Thymus (tissue), 11 donors: ENCODE data around the gene CAMK2N2. TPM values are rescaled to one million over a fixed set of nuclear protein-coding genes. Genes with fewer than 3 reads are reported as not detected.

ENCODE experiments used
- DNase-seq, 9 donors: peaks; one replicate each; pipeline ENCODE4 v3.0.0-alpha.2; 2013; ENCODE audit warnings: low spot score in 9 of 9, low read depth in 6 of 9, missing footprints in 1 of 9
- H3K27ac ChIP-seq, 2 donors: one replicate each; pipeline ENCODE4 v1.5.1; 2013; ENCODE audit warnings: control low read depth in 1 of 2, low read depth in 1 of 2, low read length in 1 of 2, mild to moderate bottlenecking in 1 of 2, moderate library complexity in 1 of 2
- H3K27me3 ChIP-seq, 2 donors: one replicate each; pipeline ENCODE4 v1.5.1; 2013; ENCODE audit warnings: low read length in 1 of 2; ENCODE audit not compliant: control insufficient read depth in 2 of 2, insufficient read depth in 1 of 2
- H3K36me3 ChIP-seq, 2 donors: one replicate each; pipeline ENCODE4 v1.5.1; 2013; ENCODE audit warnings: low read length in 1 of 2, mild to moderate bottlenecking in 1 of 2, moderate library complexity in 1 of 2; ENCODE audit not compliant: control insufficient read depth in 2 of 2, insufficient read depth in 2 of 2
- H3K4me1 ChIP-seq, 2 donors: one replicate each; pipeline ENCODE4 v1.5.1; 2013; ENCODE audit warnings: low read length in 2 of 2; ENCODE audit not compliant: control insufficient read depth in 2 of 2, insufficient read depth in 2 of 2
- H3K4me3 ChIP-seq, 2 donors: one replicate each; pipeline ENCODE4 v1.5.1; 2013; ENCODE audit warnings: low read length in 2 of 2, control low read depth in 1 of 2, mild to moderate bottlenecking in 1 of 2
- H3K9me3 ChIP-seq, 2 donors: one replicate each; pipeline ENCODE4 v1.5.1; 2013; ENCODE audit warnings: low read length in 1 of 2, mild to moderate bottlenecking in 1 of 2; ENCODE audit not compliant: control insufficient read depth in 2 of 2, insufficient read depth in 1 of 2
- WGBS: extraction: QIAGEN DNeasy Blood & Tissue Kit; methylation state at CpG from one replicate; pipeline ENCODE4 v1.1.7; 2013; 5-methylcytosine and 5-hydroxymethylcytosine counted together
- polyA plus RNA-seq: library from polyadenylated mRNA; stranded (reverse); fragments of 200-250 nt; gene quantifications from one replicate; pipeline ENCODE4 v1.2.3, GENCODE V29; 2013
- total RNA-seq: library from RNA; stranded (reverse); fragments of 120-200 nt; gene quantifications from one replicate; pipeline ENCODE4 v1.2.4, GENCODE V29; 2013
- donor health status: healthy.

The CAMK2N2 gene
- total and polyA plus RNA-seq, 2 donors = 0.14 TPM; not detected in 1

DNA sequence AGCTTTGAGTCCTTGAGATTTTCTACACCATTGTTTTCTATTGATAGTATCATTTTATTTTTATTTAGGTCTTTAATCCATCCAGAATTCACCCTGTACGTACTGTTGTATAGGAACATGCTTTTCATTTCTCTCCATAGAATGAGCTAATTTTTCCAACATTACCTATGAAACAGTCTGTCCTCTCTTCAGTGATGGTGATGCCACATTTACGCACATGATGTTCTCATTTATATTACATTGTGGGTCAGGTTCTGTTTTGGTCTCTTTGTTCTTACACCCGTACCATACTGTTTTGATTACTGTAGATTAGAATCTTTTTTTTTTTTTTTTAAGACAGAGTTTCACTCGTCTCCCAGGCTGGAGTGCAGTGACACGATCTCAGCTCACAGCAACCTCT is 49.6 kb downstream of the CAMK2N2 start:
- Histone ChIP-seq H3K36me3 (no peaks in the 10 kb centered on the region), H3K4me3 (no peak overlapping the region), H3K27me3 (peaks cover 0 to 10% of the 10 kb centered on the region in 2 donors), H3K4me1 (no peaks in the 10 kb centered on the region), H3K9me3 (no peaks in the 10 kb centered on the region), H3K27ac (no peak overlapping the region)
- WGBS = 88% methylated on average over 5 of the region's 5 CpGs
- DNase-seq = no peak

DNA sequence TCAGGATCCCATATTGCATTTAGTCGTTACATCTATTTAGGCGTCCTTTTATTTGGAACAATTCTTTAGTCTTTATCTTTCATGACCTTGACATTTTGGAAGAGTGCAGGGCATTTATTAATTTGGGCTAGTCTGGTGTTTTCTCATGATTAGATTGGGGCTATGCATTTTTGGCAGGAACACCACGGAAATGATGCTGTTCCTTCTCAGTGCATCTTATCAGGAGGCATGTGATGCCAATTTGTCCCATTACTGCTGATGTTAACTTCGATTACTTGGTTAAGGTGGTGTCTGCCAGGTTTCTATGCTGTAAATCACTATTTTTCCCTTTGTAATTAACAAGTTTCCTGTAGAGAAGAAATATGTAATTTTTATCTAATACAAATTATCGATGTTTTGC is 50.1 kb downstream of the CAMK2N2 start:
- Histone ChIP-seq H3K36me3 (no peaks in the 10 kb centered on the region), H3K27me3 (peaks cover 0 to 13% of the 10 kb centered on the region in 2 donors), H3K4me1 (no peaks in the 10 kb centered on the region), H3K27ac (no peak overlapping the region), H3K4me3 (no peak overlapping the region), H3K9me3 (no peaks in the 10 kb centered on the region)
- DNase-seq = no peak
- WGBS = 92% methylated on average over 5 of the region's 5 CpGs

Other genes with a start within 250 kb of the CAMK2N2 start
- gene ABCC5, start 243.7 kb downstream of the CAMK2N2 start, total RNA-seq = 13.8 TPM
- 33.2 TPM for gene ABCC5, start 243.7 kb downstream of the CAMK2N2 start, polyA plus RNA-seq
- not detected for gene HTR3D, start 229.8 kb downstream of the CAMK2N2 start, total RNA-seq
- gene HTR3D, start 229.8 kb downstream of the CAMK2N2 start, polyA plus RNA-seq = not detected
- gene HTR3C, start 208.5 kb downstream of the CAMK2N2 start, total RNA-seq = not detected
- gene HTR3C, start 208.5 kb downstream of the CAMK2N2 start, polyA plus RNA-seq = 0.11 TPM
- not detected for gene HTR3E, start 164.5 kb downstream of the CAMK2N2 start, total RNA-seq
- 0.05 TPM for gene HTR3E, start 164.5 kb downstream of the CAMK2N2 start, polyA plus RNA-seq
- 32.2 TPM for gene EIF2B5, start 126.2 kb downstream of the CAMK2N2 start, total RNA-seq
- 47.3 TPM for gene EIF2B5, start 126.2 kb downstream of the CAMK2N2 start, polyA plus RNA-seq
- 12.0 TPM for gene DVL3, start 106.2 kb downstream of the CAMK2N2 start, total RNA-seq
- 26.0 TPM for gene DVL3, start 106.2 kb downstream of the CAMK2N2 start, polyA plus RNA-seq
- 138 TPM for gene AP2M1, start 86.7 kb downstream of the CAMK2N2 start, total RNA-seq
- gene AP2M1, start 86.7 kb downstream of the CAMK2N2 start, polyA plus RNA-seq = 165 TPM
- 25.0 TPM for gene ABCF3, start 75.4 kb downstream of the CAMK2N2 start, total RNA-seq
- 60.6 TPM for gene ABCF3, start 75.4 kb downstream of the CAMK2N2 start, polyA plus RNA-seq
- 0.05 TPM for gene VWA5B2, start 32.0 kb downstream of the CAMK2N2 start, total RNA-seq
- 0.23 TPM for gene VWA5B2, start 32.0 kb downstream of the CAMK2N2 start, polyA plus RNA-seq
- gene ALG3, start 12.6 kb downstream of the CAMK2N2 start, total RNA-seq = 12.6 TPM
- 16.6 TPM for gene ALG3, start 12.6 kb downstream of the CAMK2N2 start, polyA plus RNA-seq
- 5.0 TPM for gene EEF1AKMT4, start 11.9 kb downstream of the CAMK2N2 start, total RNA-seq
- gene EEF1AKMT4, start 11.9 kb downstream of the CAMK2N2 start, polyA plus RNA-seq = 2.9 TPM
- not detected for gene ECE2, start 14.5 kb upstream of the CAMK2N2 start, total RNA-seq
- gene ECE2, start 14.5 kb upstream of the CAMK2N2 start, polyA plus RNA-seq = not detected
- gene PSMD2, start 37.7 kb upstream of the CAMK2N2 start, total RNA-seq = 136 TPM
- 76.1 TPM for gene PSMD2, start 37.7 kb upstream of the CAMK2N2 start, polyA plus RNA-seq
- 69.0 TPM for gene EIF4G1, start 53.1 kb upstream of the CAMK2N2 start, total RNA-seq
- gene EIF4G1, start 53.1 kb upstream of the CAMK2N2 start, polyA plus RNA-seq = 97.5 TPM
- gene FAM131A, start 76.0 kb upstream of the CAMK2N2 start, total RNA-seq = 3.4 TPM
- 11.7 TPM for gene FAM131A, start 76.0 kb upstream of the CAMK2N2 start, polyA plus RNA-seq
- gene CLCN2, start 100.1 kb upstream of the CAMK2N2 start, total RNA-seq = 0.85 TPM
- 7.0 TPM for gene CLCN2, start 100.1 kb upstream of the CAMK2N2 start, polyA plus RNA-seq
- gene POLR2H, start 100.2 kb upstream of the CAMK2N2 start, total RNA-seq = 76.0 TPM
- 117 TPM for gene POLR2H, start 100.2 kb upstream of the CAMK2N2 start, polyA plus RNA-seq
- not detected for gene THPO, start 116.7 kb upstream of the CAMK2N2 start, total RNA-seq
- 0.21 TPM for gene THPO, start 116.7 kb upstream of the CAMK2N2 start, polyA plus RNA-seq
- gene CHRD, start 118.5 kb upstream of the CAMK2N2 start, total RNA-seq = 0.24 TPM
- 2.5 TPM for gene CHRD, start 118.5 kb upstream of the CAMK2N2 start, polyA plus RNA-seq